ENCODE measurements around the gene SPECC1L.

SPECC1L gene

GRCh38 chr22:24444729-24445466, 174.3 kb downstream of the SPECC1L start:
- H3K4me3 ChIP-seq, result no peak overlapping the region
- H3K36me3 ChIP-seq, result no peaks in the 10 kb centered on the region
- H3K9me3 ChIP-seq, result no peaks in the 10 kb centered on the region
- H3K27ac ChIP-seq, result no peak overlapping the region
- DNase-seq, result peak in 1 of 2 donors; percentile 45
- peaks cover 0 to 27% (median 20%) of the 10 kb centered on the region in 4 donors for H3K4me1 ChIP-seq
- H3K27me3 ChIP-seq, result no peaks in the 10 kb centered on the region
- intact Hi-C loops (cut with DNase I; ENCODE audit: low total_unique reads), result no loop called here
- TF ChIP-seq CTCF (IDR thresholded peaks at IDR 0.05), result no peak

- TF ChIP-seq CTCF (IDR thresholded peaks at IDR 0.05), result no peak
- H3K4me3 ChIP-seq, result no peak overlapping the region
- H3K27ac ChIP-seq, result no peak overlapping the region
- no peaks in the 10 kb centered on the region for H3K36me3 ChIP-seq
- no peaks in the 10 kb centered on the region for H3K27me3 ChIP-seq
- no peaks in the 10 kb centered on the region for H3K9me3 ChIP-seq
- peak in 1 of 2 donors; percentile 45 for DNase-seq
- H3K4me1 ChIP-seq, result peaks cover 0 to 22% (median 19%) of the 10 kb centered on the region in 4 donors
- intact Hi-C loops (cut with DNase I; ENCODE audit: low total_unique reads), result no loop called here
Measured at GRCh38 chr22:24445481-24446259, 175.0 kb downstream of the SPECC1L start.

- Histone ChIP-seq H3K27me3 (no peaks in the 10 kb centered on the region), H3K4me3 (no peak overlapping the region), H3K36me3 (no peaks in the 10 kb centered on the region), H3K9me3 (no peaks in the 10 kb centered on the region), H3K27ac (no peak overlapping the region), H3K4me1 (peaks cover 0 to 16% (median 14%) of the 10 kb centered on the region in 4 donors)
- intact Hi-C loops (cut with DNase I; ENCODE audit: low total_unique reads), result no loop called here
- no peak for TF ChIP-seq CTCF (IDR thresholded peaks at IDR 0.05)
- DNase-seq, result no peak
Measured at GRCh38 chr22:24446260-24446611, 175.6 kb downstream of the SPECC1L start.

- intact Hi-C loops (cut with DNase I; ENCODE audit: low total_unique reads), result no loop called here
- no peak for TF ChIP-seq CTCF (IDR thresholded peaks at IDR 0.05)
- Histone ChIP-seq H3K9me3 (no peaks in the 10 kb centered on the region), H3K4me3 (no peak overlapping the region), H3K4me1 (peaks cover 0 to 5% (median 0%) of the 10 kb centered on the region in 4 donors), H3K36me3 (no peaks in the 10 kb centered on the region), H3K27ac (no peak overlapping the region), H3K27me3 (no peaks in the 10 kb centered on the region)
- peak in 1 of 2 donors; percentile 24 for DNase-seq
Measured at GRCh38 chr22:24450610-24451009, 180.0 kb downstream of the SPECC1L start.

- no peak overlapping the region for H3K27ac ChIP-seq
- DNase-seq, result no peak
- TF ChIP-seq CTCF (IDR thresholded peaks at IDR 0.05), result no peak
- H3K4me3 ChIP-seq, result no peak overlapping the region
- peaks cover 0 to 7% (median 0%) of the 10 kb centered on the region in 4 donors for H3K4me1 ChIP-seq
- no peaks in the 10 kb centered on the region for H3K27me3 ChIP-seq
- intact Hi-C loops (cut with DNase I; ENCODE audit: low total_unique reads), result no loop called here
- H3K9me3 ChIP-seq, result no peaks in the 10 kb centered on the region
- no peaks in the 10 kb centered on the region for H3K36me3 ChIP-seq
Measured at GRCh38 chr22:24451162-24451561, 180.5 kb downstream of the SPECC1L start.
